HT1080 (cell line): Measurements from ENCODE around the gene POU4F1. TPM values are rescaled to one million over a fixed set of nuclear protein-coding genes. Genes with fewer than 3 reads are reported as not detected.
"Not testable (repeated sequence)": the region's sequence is repeated elsewhere in the genome, so short reads cannot be mapped to it uniquely, and the experiment has no call there.

ENCODE experiments used
- DNase-seq: peaks from one replicate; pipeline ENCODE4 v3.0.0-alpha.2; 2015; ENCODE audit warnings: low read depth
- polyA plus RNA-seq, 2 experiments: library from polyadenylated mRNA; depleted of rRNA; stranded (reverse); fragments of >200 nt; gene quantifications; 2 replicates each; pipeline ENCODE4 v1.2.3, GENCODE V29; 2015
- total RNA-seq: library from RNA; depleted of rRNA; stranded (reverse); fragments of >200 nt; shearing (Covaris generic); gene quantifications from 2 replicates; pipeline ENCODE4 v1.2.3, GENCODE V29; 2014; rRNA removed

Gene POU4F1
- not detected in 2 replicates for total RNA-seq
- 0.02 TPM in 1 of 2 replicates, not detected in the other for polyA plus RNA-seq (2015; cell fraction: cytosol; rRNA removed)
- polyA plus RNA-seq (2015; cell fraction: nucleus; rRNA removed) = not detected in 2 replicates

- no peak for DNase-seq
These were observed at the start of gene POU4F1 for GRCh38 chr13:78603240-78603957. Gene POU4F1, minus strand, starts transcription at chr13:78603552. Its CDS starts 226 bp downstream, at chr13:78603326.

- DNase-seq = no peak
These were observed 49.3 kb upstream of the POU4F1 start for GRCh38 chr13:78652651-78653050.

GRCh38 chr13:78650717-78651083, 47.3 kb upstream of the POU4F1 start:
- peak; percentile 17 for DNase-seq

- no peak for DNase-seq
These were observed 46.8 kb upstream of the POU4F1 start for GRCh38 chr13:78649997-78650716.

GRCh38 chr13:78647109-78647678, 43.8 kb upstream of the POU4F1 start:
- DNase-seq = not testable (repeated sequence)

- no peak for DNase-seq
These were observed 34.9 kb upstream of the POU4F1 start for GRCh38 chr13:78638216-78638615.

GRCh38 chr13:78636495-78636894, 33.1 kb upstream of the POU4F1 start:
- DNase-seq = no peak

GRCh38 chr13:78632996-78633395, 29.6 kb upstream of the POU4F1 start:
- no peak for DNase-seq

- DNase-seq = no peak
These were observed 27.7 kb upstream of the POU4F1 start for GRCh38 chr13:78631077-78631476.

- DNase-seq = no peak
These were observed 27.2 kb upstream of the POU4F1 start for GRCh38 chr13:78630511-78630910.

GRCh38 chr13:78625384-78625783, 22.0 kb upstream of the POU4F1 start:
- DNase-seq = no peak

GRCh38 chr13:78623132-78623531, 19.8 kb upstream of the POU4F1 start:
- no peak for DNase-seq

- no peak for DNase-seq
These were observed 17.7 kb upstream of the POU4F1 start for GRCh38 chr13:78620936-78621470.

GRCh38 chr13:78618411-78618810, 15.1 kb upstream of the POU4F1 start:
- no peak for DNase-seq

GRCh38 chr13:78611040-78611439, 7.7 kb upstream of the POU4F1 start:
- no peak for DNase-seq

- no peak for DNase-seq
These were observed 7.1 kb upstream of the POU4F1 start for GRCh38 chr13:78610381-78610883.

- DNase-seq = no peak
These were observed 6.3 kb upstream of the POU4F1 start for GRCh38 chr13:78609464-78610205.

GRCh38 chr13:78608688-78609463, 5.5 kb upstream of the POU4F1 start:
- DNase-seq = no peak

- no peak for DNase-seq
These were observed 4.9 kb upstream of the POU4F1 start for GRCh38 chr13:78608252-78608687.
